OCI-LY1 (cell line): ENCODE results near the gene AGFG2.

Source experiments
- CTCF ChIP-seq: fragments of 200-600 bp; sonication (generic), shearing (Covaris generic); IDR thresholded peaks from 2 replicates; pipeline ENCODE4 v1.5.1; 2017; ENCODE audit warnings: mild to moderate bottlenecking, antibody characterized with exemption, low read length, moderate library complexity, mixed read lengths
- EZH2 ChIP-seq: fragments of 200-600 bp; sonication (generic), shearing (Covaris generic); IDR thresholded peaks from 2 replicates; pipeline ENCODE4 v1.8.0; 2017; ENCODE audit warnings: borderline replicate concordance, mixed run types, mild to moderate bottlenecking, antibody characterized with exemption, low read length, moderate library complexity, mixed read lengths

DNA sequence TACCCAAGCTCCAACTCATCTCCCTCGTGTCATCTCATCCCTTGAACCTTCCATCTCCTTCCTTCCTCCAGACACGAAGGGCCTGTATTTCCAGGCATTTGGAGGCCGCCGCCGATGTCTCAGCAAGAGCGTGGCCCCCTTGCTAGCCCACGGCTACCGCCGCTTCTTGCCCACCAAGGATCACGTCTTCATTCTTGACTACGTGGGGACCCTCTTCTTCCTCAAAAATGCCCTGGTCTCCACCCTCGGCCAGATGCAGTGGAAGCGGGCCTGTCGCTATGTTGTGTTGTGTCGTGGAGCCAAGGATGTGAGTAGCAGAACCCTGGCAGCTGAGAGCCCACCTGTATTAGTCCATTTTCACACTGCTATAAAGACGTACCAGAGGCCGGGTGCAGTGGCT lies 52.6 kb downstream of the AGFG2 start:
- no peak for TF ChIP-seq EZH2
- no peak for TF ChIP-seq CTCF
